ENCODE results near the gene ERG28.

DNA sequence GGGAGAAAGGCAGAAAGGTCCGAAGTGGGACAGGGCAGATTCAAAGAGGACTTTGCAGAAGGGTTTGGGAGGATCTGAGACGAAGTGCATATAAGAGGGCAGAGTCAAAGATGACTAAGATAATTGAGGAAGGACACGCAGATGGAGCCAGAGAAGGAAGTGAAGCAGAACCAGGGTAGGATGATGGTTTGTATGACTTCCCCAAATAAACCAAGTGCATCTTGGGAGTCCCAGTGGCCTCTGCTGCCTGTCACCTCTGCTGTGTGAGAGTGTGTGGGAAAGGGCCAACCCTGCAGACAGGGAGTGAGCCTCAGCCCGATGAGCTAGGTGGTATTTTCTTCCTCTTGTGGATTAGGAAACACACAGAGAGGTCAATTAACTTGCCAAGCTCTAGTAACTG lies 45.5 kb downstream of the ERG28 start:
- TF ChIP-seq, protein P1, sequence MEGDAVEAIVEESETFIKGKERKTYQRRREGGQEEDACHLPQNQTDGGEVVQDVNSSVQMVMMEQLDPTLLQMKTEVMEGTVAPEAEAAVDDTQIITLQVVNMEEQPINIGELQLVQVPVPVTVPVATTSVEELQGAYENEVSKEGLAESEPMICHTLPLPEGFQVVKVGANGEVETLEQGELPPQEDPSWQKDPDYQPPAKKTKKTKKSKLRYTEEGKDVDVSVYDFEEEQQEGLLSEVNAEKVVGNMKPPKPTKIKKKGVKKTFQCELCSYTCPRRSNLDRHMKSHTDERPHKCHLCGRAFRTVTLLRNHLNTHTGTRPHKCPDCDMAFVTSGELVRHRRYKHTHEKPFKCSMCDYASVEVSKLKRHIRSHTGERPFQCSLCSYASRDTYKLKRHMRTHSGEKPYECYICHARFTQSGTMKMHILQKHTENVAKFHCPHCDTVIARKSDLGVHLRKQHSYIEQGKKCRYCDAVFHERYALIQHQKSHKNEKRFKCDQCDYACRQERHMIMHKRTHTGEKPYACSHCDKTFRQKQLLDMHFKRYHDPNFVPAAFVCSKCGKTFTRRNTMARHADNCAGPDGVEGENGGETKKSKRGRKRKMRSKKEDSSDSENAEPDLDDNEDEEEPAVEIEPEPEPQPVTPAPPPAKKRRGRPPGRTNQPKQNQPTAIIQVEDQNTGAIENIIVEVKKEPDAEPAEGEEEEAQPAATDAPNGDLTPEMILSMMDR (IDR thresholded peaks at IDR 0.05), result no peak
- TF ChIP-seq RCOR1 (IDR thresholded peaks at IDR 0.05; ENCODE audit: low read depth, low read length) (no peak), POLR2A (IDR thresholded peaks at IDR 0.05; ENCODE audit: low read length) (no peak), REST (IDR thresholded peaks at IDR 0.05) (no peak), FOXS1 (CRISPR knock-in tag; IDR thresholded peaks at IDR 0.05) (no peak), BHLHE40 (IDR thresholded peaks at IDR 0.05; ENCODE audit: low read depth, low read length) (no peak), HMGXB4 (CRISPR knock-in tag; IDR thresholded peaks at IDR 0.05; ENCODE audit: borderline replicate concordance) (no peak)
